Right renal cortex interstitium (tissue), 3 donors: ENCODE results near the gene MRPL43. TPM values are rescaled to one million over a fixed set of nuclear protein-coding genes. Genes with fewer than 3 reads are reported as not detected.

ENCODE experiments used
- DNase-seq, 3 donors: peaks; one replicate each; pipeline ENCODE4 v3.0.0-alpha.2; 2013; ENCODE audit warnings: low read depth in 3 of 3, low spot score in 2 of 3
- polyA plus RNA-seq, 3 donors: library from polyadenylated mRNA; unstranded; fragments of 120-200 nt; gene quantifications; one replicate each; pipeline ENCODE4 v1.2.1, GENCODE V29; 2013; ENCODE audit not compliant: insufficient read length in 3 of 3

MRPL43 gene
- polyA plus RNA-seq, 3 donors: 86.9 to 95.2 (median 87.1) TPM

DNA sequence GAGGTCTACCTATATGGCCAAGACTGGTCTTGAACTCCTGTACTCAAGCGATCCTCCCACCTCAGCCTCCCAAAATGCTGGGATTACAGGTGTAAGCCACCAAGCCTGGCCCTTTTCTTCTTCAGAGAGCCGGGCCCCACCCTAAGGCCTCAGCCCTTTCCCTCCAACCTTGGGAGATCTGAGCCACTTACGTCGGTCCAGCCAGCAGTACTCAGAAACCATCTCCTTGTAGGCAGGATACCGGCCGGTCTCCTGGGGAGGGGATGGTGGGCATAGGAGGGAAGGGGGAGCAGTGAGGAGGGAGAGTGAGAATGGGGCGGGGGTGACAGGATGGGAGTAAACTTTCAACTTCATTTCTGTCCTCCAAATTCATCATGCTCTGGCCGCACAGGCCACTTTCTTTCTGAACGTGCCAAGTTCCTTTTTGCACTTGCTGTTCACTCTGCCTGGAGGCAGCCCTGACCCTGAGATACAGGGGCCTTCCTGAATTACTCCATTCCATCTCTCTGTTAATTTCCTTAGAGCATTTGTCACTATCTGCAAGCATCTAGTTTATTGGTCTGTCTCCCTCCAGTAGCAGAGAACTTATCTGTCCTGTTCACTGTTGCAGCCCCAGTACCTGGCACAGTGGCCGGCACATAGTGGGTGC is 33.3 kb upstream of the MRPL43 start:
- no peak for DNase-seq

DNA sequence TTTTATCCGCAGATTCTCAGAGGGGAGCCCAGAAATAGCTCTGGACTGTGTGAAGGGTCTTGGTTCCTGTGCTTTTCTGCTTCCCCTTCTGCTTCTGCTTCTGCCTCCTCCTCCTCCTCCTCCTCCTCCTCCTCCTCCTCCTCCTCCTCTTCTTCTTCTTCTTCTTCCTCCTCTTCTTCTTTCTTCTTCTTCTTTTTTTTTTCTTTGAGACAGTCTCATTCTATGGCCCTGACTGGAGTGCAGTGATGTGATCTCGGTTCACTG is 32.1 kb upstream of the MRPL43 start:
- no peak for DNase-seq

DNA sequence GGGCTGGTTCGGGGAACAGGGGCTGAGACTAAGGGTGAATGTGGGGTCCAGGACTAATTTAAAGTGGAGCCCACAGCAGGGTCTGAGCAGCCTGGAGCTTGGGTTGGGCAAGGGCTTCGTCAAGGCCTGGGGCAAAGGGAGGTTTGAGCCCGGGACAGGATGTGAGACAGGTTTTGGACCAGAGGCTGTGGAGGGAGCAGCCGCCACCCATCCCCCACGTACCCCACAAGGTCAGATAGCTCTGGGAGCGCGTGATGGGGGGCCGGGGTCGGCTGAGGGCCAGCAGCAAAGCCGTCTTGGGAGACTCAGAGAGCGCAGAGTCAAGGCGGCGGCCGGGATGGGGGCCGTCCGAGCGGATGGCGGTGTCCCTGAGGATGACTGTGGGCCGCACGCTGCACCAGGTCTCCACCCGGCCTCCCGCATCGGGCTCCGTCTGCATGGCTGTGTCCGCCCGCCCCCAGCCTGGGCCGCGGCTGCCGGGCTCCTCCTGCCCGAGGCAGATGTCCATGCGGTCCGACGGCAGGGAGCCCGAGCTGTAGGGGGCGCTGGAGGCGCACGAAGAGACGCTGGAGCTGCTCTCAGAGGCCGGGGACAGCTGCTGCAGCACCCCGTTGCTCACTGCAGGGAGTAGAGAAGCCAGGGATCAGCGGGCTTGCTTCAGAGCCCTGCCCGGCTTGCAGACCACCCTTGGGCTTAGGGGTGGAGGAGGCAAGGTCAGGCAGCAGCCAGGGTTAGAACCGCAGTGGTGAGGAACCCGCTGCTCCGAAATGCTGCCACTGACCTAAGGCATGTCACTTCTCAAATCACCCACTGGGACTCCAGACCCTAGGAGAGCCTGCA is 31.5 kb upstream of the MRPL43 start:
- DNase-seq: no peak

DNA sequence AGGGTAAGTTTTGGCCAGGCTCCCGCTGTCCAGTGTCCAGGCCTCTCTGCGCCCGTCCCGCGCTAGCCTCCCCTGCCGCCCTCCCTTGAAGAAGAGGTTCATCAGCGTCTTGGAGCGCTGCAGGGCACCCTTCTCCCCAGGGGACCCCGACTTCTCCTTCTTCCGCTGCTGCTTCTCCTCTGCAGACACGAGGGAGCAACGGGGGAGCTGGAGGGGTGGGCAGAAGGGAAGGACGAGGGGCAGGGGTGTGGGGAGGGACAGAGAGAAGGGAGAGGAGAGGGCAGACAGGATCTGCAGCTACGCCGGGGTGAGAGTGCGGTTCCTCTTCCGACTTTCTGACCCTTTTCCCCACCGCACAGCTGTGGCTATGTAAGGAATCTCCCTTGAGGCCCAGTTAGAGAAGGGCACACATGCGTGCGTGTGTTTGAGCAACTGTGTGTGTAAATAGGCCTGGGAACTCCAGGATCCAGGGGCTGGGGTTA is 30.9 kb upstream of the MRPL43 start:
- no peak for DNase-seq

DNA sequence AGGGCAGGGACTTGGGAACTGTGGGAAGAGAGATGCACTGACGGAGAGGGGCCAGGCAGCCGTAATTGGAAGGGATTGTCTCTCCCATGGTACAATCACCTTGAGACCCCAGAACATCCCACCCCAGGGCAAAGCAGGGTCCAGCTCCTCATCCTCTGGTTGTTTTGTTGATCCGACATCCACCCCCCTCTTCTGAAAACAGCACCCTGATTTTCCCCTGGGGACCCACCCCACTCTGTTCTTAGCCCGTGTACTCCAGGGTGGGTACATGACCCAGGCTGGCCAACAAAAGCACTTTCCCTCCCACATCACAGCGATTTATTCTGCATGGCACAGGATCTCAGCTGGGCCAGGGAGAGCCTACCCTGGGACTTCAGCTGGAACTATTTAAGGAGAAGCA is 29.5 kb upstream of the MRPL43 start:
- DNase-seq: no peak

DNA sequence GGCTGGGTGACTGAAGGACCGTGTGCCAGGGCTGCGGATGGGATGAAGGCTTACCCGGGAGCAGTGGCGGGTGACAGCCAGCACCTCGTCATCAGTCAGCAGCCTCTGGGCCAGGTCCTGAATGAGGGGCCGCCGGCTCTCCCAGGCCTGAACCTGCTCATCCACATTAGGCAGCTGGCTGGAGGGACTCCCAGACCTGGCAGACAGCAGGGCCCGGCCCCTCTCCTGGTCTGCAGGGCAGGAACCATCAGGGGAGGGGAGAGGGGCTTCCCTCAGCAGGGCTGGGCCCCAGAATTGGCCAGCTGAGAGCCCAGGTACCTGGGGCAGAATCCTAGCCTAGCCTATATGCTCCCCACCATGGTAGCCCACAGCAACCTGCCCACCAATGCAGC is 28.3 kb upstream of the MRPL43 start:
- no peak for DNase-seq

DNA sequence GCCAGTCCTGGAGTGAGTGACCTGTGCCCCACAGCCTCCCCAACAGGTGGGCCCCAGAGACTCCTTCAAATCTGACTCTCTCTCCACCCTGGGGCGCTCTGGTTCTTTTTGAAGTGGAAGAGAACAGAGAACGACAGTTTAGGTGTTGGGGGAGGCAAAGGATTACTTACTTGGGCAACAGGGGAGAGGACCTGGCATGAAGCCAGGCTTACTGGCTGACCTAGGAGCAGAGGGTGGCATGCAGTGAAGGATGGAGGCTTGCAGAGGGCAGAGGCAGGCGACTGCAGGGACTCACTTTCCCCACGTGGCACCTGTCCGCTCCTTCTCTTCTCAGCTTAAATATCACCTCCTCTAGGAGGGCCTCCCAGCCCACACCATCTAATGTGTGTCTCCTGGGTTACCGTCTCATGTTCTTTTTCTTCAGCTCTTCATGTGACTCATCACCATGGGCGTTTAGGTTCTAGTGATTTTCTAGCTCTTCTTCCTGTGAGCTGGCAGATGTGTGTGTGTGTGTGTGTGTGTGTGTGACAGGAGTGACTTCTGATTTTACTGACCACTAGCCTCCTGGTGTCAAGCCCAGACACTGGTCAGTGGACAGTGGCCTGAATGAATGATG is 27.8 kb upstream of the MRPL43 start:
- DNase-seq: no peak

DNA sequence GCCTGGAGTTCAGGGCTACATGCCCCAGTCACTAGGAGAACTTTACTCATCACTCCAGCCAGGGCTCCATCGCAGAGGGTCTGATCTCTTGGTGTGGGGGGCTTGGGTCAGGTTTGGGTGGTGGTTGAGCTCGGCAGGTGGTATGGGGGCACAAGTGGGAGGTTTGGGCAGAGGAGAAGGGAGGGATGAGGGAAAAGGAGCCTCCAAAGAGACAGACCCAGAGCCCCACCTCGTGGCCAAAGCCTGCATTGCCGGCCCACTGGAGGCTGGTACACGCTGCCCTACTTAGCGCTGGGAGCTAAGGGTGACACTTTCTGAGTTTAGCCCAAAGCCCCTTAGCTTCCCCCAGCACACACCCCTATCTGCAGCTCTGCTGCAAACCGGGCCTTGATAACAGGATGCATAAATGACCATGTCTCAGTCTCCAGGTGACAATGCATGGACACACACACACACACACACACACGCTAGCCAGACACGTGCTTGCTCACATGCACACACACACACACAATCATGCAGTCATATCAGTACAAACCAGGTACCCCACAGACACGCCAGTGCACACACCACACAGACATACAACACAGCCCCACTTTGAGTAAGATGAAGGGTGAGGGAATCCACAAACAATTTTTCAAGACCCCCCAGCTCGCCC is 27.1 kb upstream of the MRPL43 start:
- DNase-seq: no peak

DNA sequence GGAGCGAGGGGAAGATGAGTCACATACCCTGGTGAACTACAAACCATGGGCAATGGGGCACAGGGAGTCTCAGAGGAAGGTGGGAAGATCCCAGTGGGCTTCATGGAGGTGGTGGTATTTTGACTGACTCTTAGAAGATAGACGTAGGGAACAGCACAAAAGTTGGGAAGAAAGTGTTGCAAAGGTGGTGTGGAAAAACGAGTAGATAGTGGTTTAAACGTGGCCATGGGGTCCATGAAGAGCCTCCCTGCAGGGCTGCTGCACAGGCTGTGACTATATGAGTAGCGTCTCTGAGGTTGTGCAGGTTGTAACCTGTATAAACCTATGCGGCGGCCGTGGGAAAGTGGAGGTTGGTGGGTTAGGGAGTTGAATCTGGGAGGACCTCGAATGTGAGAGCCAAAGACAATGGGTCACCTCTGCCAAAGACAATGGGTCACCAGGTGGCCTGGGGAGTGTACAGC is 26.1 kb upstream of the MRPL43 start:
- DNase-seq: no peak

DNA sequence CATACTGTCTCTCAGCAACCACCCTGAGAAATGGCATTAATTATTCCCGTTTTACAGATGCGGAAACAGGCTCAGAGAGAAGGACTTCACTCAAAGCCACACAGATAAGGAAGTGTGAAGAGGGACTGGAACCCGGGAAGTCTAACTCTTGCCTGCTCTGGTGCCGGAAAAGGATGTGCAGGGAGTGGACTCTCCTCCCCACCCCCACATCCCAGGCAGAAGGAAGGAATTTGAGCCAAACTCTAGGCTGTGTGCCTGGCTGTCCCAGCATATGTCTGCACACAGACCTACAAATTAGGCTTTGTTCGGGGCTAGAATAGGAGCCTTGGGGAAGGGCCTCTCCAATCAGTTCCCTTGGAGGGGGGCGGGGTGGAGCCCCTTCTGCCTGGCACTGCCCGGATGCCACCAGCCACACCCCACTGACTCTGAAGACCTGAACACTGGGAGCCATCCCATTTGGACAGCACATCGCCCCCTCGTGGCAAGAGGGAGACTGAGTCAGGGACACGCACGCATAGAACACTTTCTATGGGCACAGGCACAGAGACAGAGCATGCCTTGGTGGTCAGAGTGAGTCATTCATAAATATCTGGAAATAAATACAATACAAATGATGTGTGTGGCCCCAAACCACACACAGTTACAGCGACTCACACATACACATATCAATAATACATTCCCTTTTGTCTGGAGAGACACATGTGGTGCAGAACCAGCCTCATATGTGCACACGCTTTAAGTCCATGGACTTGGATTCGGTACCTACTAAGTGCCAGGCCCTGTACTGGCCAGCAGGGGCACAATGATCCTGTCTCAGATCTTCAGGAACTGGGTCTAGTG is 25.4 kb upstream of the MRPL43 start:
- peak in 1 of 3 donors; percentile 79 for DNase-seq

DNA sequence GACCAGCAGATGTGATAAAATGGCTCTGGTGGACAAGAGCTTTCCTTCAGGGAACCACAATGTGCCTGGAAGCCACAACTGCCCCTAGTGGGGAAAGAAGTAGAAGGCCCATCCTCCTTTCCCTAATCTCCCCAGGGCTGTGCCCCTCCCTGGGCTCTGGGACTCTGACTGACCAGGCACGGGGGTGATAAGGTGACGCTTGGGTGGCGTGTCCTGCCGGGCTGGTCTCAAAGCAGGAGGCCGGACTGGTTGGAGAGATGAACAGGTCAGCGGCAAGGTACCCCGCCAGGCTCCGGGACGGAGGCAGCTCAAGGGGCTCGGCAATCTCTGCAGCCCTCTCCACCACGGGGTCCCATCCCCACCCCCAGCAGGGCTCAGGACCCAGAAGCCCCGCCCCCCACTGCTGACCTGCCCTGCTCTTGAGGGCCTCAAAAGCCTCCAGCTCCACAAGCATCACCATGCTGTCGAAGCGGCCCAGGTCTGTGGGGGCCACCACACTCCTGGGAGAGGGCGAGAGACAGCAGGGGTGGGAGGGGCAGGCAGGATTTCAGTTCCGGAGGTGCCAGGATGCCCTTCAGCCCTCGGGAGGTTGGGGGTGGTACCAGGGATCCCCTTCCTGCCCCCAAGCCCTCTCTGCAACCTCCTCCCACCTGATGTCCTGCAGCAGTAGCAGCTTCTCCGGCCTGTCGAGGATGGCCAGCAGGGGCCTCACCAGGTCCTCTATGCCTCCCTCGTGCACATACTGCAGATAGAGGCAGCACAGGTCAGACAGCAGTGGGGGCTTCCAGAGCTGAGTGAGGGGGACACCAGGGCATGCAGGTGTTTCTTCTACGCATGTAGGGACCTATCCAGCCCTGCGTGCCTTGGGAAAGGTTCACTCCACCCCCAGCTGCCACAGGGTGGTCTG is 24.5 kb upstream of the MRPL43 start:
- no peak for DNase-seq

DNA sequence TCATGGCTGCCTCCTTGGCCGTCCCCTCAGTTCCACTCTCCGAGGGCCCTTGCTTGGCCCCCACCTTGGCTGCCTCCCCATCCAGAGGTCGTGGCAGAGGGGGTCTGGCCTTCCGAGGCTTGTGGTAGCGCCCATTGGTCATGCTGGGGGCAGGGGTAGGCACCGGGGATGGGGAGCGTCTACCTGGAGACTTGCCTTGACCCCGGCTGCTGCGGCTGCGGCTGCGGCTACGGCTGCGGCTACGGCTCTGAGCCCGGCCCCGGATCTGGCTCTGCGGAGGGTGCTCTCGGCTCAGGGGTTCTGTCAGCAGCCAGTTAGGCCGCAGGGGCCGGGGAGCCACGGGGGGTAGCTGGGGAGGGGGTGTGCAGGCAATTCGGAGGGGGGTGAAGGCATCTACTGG is 23.0 kb upstream of the MRPL43 start:
- DNase-seq: no peak

DNA sequence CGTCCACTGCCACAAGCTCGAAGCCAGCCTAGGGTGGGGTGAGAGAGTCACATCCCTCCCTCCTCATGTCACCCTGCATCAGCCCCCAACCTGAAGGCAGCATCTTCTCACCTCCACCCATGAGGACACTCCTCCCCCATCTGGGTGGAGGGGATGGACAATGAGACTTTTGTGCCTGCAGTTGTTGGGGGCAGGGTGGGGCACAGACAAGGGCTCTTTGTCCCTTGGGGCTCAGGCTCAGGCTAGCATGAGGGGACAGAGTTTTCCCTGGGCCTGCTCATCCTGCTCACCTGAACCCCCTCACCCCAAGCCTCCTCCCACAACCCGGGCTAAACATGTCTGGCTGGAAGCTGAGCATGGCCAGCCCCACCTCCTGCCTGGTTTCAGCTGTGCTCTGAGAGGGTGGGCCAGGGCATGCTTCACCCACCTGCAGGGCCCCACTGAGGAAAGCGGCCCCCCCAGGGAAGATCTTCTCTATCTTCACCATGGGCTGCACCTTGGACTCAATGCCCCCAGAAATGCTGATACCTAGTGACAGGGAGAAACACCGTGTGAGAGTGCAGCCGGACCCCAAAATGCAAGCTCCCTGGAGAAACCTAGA is 21.6 kb upstream of the MRPL43 start:
- no peak for DNase-seq

DNA sequence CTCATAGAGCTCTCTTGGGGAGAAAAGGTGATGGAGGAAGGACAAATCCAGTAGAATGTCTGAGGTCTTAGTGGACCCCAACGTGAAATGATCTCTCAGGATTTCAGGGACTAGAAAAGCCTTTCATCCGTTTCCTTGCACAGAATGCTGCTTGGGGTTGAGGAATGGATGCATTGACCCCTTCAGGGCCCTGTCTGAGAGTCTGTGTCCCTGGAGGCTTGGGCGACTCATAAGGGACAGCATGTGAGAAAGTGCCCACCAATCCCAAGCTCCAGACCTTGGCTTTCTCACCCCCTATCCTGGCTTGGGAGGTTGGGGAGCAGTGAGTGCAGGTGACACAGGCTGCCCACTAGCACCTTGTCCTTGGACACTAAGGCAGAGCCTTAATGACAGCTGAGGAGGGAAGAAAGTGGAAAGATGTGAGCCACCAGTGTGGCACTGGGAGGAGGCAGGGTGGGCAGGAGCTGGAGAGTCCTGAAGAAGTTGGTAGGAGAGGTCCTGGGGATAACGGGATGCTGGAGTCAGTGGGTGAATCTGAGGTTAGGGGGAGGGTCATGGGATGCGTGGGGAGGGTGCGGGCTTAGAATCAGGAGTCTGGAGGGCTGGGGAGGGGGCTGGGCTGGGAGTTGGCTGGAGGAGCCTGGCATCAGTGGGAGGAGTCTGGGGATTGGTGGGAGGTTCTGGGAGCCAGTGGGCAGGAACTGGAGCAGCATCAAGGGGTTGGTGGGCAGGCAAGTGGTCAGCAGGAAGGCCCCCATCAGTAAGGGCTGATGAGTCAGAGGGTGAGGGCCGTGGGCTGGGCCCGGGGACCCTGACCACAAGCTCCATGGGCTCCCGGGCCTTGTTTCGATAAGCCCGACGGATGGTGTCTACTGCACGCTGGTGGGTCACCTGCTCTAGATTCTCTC is 20.9 kb upstream of the MRPL43 start:
- DNase-seq: no peak

DNA sequence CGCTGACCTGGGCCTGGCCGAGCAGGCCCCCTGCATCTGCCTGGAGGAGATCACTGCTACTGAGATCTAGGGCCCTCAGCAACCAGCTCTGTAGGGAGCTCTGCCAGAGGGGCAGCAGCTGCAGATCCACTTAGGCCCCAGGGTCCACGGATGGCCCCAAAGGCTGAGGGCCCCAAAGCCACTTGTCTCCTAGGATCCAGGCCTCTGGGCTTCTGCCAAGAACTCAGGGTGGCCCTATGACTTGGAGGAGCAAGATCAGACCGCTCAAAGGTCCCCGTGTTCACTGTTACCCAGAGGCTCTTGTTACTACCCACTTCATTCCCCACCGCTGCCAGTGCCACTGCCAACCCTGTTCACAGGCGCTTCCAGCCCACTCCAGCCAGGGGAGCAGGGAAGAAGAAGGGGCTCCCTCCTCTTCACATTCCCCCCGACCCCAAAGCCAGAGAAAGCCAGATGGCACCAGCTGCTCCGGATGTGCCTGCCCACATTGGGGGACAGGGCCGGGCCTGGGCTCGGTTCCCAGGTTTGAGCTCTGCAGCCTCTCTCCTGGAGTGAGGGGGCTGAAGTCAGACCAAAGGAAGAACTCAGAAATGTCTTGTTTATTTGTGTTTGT is 19.9 kb upstream of the MRPL43 start:
- DNase-seq: no peak

DNA sequence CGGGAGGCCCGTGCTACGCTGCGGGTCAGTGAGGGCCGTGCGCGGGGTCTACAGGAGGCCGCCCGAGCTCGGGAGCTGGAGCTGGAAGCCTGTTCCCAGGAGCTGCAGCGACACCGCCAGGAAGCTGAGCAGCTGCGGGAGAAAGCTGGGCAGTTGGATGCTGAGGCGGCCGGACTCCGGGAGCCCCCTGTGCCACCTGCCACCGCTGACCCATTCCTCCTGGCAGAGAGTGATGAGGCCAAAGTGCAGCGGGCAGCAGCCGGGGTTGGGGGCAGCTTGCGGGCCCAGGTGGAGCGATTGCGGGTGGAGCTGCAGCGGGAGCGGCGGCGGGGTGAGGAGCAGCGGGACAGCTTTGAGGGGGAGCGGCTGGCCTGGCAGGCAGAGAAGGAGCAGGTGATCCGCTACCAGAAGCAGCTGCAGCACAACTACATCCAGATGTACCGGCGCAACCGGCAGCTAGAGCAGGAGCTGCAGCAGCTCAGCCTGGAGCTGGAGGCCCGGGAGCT is 19.3 kb upstream of the MRPL43 start:
- no peak for DNase-seq

DNA sequence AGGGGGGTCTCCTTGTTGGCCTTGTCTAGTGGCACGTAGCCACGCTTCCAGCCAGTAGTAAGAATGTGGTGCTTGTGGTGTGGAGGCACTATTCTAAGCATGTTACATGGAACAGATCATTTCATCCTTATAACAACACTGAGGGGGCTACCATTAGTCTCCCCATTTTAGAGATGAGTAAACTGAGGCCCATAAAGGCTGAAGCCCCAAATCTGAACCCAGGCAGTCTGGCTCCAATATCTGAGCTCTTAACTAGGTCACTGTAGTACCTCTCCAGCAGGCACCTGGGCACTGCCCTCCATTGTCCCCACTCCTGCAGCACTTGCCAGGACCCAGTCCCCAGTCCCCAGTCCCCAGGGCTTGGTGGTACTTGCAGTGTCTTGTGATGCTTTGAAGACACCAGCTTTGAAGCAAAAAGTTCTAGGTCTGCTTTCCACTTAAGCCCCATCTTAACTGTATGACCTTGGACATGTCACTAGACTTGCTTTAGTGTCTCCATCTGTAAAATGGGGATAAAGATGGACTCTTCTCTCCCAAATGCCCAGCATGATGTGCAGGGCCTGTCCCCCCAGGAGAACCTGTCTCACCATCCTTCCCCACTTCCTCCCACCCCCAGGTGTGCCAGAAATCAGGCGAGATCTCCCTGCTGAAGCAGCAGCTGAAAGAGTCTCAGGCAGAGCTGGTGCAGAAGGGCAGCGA is 18.7 kb upstream of the MRPL43 start:
- DNase-seq: no peak
